GM20000 (cell line): ENCODE results near the gene HTRA2.

Experiments used
- DNase-seq: peaks from one replicate; pipeline ENCODE4 v3.0.0; 2012; ENCODE audit warnings: low spot score
- TF ChIP-seq, protein P1 (sequence below): IDR thresholded peaks from 2 replicates; pipeline ENCODE4 v1.5.1; 2012; ENCODE audit warnings: mild to moderate bottlenecking, control low read depth; ENCODE audit errors: extremely low read depth, missing control alignments

HTRA2 gene

DNA sequence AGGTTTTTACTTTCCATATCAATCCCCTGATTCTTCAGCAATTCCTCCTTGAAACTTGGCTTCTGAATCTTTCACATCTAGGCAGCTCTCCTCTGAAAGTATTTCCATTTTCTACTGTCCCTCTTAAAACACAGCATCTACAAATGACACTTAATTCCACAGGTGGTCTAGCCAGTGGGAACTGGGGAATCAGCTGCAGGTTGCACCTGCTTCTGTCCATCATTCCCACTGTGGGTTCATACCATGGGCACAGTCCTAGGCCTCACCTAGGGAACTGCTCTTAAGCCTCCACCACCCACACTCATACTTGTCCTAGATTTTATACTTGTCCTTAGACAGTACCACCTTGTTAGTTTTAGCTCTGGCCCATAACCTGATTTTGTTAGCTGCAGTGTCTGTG is 21.8 kb downstream of the HTRA2 start:
- no peak for DNase-seq
- TF ChIP-seq, protein P1, sequence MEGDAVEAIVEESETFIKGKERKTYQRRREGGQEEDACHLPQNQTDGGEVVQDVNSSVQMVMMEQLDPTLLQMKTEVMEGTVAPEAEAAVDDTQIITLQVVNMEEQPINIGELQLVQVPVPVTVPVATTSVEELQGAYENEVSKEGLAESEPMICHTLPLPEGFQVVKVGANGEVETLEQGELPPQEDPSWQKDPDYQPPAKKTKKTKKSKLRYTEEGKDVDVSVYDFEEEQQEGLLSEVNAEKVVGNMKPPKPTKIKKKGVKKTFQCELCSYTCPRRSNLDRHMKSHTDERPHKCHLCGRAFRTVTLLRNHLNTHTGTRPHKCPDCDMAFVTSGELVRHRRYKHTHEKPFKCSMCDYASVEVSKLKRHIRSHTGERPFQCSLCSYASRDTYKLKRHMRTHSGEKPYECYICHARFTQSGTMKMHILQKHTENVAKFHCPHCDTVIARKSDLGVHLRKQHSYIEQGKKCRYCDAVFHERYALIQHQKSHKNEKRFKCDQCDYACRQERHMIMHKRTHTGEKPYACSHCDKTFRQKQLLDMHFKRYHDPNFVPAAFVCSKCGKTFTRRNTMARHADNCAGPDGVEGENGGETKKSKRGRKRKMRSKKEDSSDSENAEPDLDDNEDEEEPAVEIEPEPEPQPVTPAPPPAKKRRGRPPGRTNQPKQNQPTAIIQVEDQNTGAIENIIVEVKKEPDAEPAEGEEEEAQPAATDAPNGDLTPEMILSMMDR: no peak

DNA sequence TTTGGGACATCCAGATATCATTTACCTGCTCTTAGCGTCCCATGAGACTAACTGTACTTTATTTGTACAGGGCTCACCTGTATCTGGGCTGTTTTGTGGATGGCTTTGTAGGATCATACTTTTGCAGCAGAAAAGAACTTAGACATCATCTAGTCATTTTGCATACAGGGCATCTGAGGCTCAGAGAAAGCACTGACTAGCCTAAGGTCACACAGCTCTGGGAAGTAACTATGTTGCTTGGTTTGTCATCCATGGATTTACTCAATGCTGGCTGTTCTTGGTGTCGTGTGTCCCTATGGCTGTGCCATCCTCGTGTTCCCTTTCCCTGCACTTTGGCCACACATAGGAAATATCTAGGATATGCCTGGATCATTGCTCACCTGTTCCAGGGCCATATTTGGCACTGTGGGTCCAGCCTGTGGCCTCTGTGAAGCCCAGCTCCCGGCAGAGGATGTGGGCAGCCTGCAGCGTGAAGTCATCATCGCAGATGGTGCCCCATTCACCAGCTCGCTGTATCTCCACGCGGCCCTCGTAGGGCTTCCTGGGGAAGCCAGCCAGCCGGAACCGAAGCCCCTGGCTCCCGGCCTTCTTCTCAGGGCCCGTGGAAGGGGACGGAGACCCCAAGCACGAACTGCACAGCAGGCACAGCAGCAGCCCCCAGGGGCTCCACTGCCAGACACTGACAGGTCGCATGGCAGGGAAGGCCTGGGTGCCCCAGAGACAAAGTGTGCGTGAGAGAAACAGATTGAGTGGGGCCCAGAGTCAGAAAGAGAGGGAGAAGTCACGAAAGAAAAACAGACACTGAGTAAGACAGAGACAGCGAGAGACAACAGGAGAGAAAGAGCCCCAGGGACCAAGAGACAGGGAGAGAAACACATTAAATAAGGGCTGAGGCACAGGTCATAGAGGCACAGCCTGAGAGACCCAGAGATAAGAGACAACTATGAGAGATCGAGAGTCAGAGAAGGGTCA is 22.5 kb downstream of the HTRA2 start:
- peak; percentile 52 for DNase-seq
- TF ChIP-seq, protein P1: no peak

DNA sequence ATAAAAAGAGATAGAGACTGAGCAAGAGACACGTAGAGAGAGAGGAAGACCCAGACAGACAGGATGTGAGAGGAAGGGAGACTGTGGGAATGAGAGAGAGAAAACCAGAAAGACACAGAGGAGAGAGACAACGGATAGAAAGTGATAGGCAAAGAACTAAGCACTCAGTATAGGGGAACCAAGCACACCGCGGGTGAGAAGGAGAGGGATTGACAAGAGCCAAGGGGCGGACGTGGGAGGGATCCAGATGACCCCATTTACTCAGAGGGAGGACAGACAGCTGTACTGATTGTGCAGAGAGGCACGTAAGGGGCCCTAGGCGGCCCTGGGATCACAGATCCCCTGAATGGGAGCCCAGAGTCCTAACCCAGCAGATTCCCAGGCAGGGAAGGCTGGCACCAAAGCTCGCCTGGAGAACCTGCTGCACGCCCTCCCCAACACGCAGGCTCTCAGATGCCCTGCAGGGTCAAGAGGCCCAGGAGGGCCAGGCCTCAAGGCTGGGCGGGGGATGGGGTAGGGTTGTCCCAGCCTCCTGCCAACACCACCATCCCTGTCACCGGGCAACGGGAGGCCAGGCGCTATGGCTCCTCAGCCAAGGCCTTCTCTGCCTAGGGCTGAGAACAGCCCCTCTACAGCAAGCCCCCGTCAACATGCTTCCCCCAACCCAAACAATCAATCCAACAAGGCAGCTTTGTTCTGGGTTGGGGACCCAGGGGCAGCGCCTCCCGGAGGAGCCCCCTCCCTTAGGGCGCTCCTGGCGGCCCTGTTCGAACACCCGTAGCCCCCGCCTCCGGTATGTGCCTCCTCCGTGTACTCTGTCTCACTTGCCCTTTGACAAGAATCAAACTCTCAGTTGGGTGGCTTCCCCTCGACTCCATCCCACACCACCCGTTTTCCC is 23.4 kb downstream of the HTRA2 start:
- TF ChIP-seq, protein P1: no peak
- peak; percentile 63 for DNase-seq

DNA sequence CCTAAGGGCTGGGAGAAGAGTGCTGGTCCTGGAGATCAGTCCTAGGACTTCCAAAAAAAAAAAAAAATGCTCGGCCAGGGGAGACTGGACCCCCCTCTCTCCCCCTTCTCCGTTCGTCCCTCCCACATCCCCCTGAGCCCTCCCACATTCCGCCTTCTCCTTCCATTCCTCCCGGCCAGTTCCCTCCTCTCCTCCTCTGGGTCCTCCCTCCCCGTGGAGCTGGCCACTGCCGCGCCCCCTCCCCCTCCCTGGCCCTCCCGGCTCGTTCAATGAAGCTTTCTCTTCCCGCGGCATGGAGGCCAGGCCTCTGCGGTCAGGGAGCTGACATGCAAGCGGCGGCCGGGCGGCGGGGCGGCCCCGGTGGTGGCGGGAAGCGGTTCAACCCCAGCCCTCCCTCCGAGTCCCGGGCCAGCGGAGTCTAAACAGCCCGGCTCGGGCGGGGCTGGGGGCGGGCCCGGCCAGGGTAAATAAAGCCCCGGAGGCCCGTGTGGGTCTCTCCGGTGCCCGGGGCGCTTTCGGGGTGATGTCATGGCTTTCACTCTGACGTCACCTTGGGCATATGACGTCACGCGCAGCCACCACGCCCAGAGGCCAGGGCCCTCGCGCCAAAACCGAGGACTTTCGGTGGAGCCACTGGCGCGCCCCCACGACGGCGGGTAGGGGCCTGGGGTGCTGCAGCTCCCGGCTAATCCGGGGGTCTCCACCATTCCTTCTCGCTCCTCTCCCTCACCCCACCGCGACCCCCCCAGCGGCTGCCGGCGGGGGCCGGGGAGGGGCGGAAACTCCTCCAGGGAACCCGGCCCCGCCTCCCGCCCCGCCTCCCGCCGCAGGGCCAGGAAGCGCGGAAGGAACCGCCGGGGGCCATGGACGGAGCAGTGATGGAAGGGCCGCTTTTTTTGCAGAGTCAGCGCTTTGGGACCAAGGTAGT is 24.4 kb downstream of the HTRA2 start, which contains the start of the genes DOK1 and LOXL3:
DOK1 (plus strand) TSS at position 829 of the 928 bp plus-strand sequence; CDS start at position 864, 35 bp downstream.
LOXL3 (minus strand) TSS at position 51 of the 928 bp plus-strand sequence. CDS start 1,308 bp downstream, outside the sequence.
- TF ChIP-seq, protein P1: no peak
- DNase-seq: peak; percentile 93

DNA sequence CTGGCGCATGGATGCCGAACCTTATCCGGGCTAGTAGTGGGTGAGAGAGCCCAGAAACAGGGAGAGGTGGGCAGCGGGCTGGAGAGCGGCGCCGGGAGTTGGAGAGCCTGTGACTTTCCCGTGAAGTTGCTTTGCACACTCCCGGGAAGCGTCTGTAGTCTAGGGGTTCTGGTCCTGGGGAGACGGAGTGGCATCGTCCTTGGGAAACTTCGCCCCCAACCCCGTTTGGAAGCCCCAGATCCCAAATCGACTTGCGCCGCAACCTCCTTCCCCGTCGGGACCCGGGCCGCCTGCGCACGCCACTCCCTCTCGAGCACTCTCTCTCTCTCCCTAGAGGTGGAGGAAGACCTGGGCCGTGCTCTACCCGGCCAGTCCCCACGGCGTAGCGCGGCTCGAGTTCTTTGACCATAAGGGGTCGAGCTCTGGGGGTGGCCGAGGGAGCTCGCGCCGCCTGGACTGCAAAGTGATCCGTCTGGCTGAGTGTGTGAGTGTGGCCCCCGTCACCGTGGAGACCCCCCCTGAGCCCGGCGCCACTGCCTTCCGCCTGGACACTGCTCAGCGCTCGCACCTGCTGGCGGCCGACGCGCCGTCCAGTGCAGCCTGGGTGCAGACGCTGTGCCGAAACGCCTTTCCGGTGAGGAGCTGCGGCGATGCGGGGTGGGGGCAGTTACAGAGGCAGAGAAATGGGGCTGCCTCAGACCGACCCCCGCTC is 25.2 kb downstream of the HTRA2 start:
- TF ChIP-seq, protein P1: no peak
- DNase-seq: peak; percentile 77

DNA sequence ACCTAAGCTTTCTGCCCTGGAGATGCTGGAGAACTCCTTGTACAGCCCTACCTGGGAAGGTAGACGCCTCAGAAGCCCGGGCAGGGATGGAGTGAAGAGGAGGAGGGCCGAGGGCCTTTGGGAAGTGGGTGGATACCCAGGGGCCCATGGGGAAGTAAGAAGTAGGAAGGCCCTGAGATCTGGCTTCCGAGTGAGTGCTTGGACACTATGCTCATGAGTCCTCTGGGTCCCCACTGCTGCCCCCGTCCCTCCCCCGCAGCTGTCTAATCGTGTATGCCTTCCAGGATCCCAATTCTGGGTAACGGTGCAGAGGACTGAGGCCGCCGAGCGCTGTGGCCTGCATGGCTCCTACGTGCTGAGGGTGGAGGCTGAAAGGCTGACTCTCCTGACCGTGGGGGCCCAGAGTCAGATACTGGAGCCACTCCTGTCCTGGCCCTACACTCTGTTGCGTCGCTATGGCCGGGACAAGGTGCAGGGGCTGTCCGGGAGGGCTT is 25.9 kb downstream of the HTRA2 start:
- TF ChIP-seq, protein P1: no peak
- DNase-seq: no peak
